Activated CD4-positive, alpha-beta T cell treated with anti-CD3 and anti-CD28 coated beads for 48 hours (primary cell): ENCODE measurements around the gene DLGAP1.

Source experiments
- DNase-seq: peaks from one replicate; pipeline ENCODE4 v3.0.0-alpha.2; 2020

DLGAP1 gene

GRCh38 chr18:3799515-3799914 is 655.6 kb downstream of the DLGAP1 start:
- DNase-seq = no peak

DNA sequence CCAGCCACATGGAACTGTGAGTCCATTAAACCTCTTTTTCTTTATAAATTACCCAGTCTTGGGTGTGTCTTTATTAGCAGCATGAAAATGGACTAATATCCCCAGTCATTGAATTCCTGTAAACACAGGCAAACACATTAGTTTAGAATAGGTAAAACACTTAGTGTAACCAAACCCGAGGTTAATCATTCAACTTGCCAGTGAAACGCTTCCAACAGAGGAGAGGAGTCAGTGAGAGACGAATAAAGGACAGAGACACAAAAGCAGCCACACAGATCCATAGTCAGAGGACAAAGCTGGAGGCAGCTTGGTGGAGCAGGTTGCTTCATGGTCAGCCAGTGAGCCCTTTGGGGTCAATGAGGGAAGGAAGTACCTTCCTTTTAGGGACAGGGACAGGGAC is 657.1 kb downstream of the DLGAP1 start:
- no peak for DNase-seq

DNA sequence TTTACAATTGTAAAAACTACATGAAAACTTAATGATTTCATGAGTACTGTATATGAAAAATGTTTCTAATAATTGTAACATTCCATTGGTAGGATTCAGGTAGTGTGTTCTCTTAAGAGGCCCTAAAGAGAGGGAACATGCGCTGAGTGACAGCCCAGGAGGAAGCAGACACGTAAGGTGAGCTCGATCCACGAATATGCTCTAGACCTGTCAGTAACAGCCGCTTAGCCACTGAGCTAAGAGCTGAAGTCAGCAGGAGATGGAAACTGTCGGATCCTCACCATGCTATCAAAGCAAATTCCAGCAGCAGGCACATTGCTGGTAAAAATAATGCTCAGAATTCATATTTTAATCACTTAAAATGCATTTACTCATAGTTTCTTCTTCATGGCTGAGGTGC is 658.7 kb downstream of the DLGAP1 start:
- no peak for DNase-seq

DNA sequence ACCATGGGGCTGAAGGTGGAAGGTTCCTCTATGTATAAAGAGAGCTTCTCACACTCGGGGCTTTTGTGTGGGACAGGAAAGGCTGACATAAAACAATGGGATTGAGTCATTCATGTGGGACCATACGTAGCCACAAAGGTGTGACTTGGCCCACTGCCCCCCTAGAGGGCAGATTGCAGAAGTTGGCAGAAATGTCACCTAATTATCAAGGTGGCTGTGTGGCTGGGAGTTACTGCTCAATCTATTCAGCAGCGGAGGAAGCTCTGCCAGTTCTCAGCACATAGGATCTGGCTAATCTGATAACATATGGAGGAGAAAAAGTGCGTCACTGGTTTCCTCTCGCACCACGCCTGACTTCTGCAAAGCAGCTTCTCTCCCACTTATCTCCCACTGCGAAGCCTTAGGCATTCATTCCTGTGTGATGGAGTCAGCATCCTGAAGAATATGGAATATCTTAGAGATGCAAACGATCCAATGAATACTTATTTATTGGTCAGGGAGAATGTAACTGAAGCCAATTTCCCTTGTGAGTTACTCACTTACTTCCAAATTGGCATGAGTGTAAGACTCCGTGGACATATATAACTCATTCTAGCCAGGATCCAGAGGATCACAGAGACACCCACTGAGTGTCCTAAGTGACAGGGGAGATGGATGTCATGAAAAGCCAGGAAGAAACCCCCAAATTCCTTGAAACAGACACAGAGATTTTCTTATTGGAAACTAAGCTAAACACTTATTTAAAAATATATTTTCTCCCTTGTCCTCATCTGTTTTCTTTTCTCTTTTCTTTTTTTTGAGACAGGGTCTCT is 660.4 kb downstream of the DLGAP1 start:
- DNase-seq = peak; percentile 5

- no peak for DNase-seq
Measured at GRCh38 chr18:3793545-3793944, 661.6 kb downstream of the DLGAP1 start.

DNA sequence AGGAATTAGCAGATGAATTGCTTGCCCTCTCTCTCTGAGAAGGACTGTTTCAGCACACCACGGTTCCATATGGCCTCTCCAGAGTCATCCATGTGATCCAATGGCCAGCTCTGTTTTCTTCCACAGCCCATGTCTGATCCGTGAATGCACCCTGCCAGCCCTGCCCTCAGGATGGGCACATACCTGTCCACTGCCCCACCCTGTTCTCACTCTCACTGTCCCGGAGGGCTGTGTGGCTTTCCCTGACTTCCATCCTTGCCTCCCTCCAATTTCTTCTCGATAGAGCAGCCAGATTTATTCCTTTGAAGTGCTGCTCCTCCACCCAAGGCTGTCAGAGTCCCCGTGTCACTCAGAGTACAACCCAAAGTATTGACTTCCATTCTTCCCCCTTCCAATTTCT is 662.0 kb downstream of the DLGAP1 start:
- DNase-seq = no peak

GRCh38 chr18:3792711-3793110 is 662.4 kb downstream of the DLGAP1 start:
- DNase-seq = no peak

DNA sequence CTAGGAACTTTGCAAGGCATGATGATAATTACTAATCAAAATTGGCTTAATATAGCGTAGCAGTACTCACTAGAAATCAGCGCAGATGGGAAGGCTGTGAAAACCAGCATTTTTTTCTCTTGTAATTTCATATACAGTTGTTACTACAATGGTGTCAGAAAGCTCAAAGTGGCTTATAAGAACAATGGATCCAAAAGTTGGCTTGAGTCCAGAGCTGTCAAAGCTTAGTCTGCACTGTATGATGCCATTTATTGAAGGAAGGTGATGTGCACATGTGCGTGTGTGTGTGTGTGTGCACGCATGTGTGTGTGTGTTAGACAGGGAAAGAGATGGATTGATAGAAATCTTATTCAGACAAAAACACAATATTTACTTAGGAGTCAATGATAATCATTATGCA is 663.9 kb downstream of the DLGAP1 start:
- no peak for DNase-seq

GRCh38 chr18:3790703-3791102 is 664.4 kb downstream of the DLGAP1 start:
- DNase-seq = no peak

GRCh38 chr18:3789525-3789924 is 665.6 kb downstream of the DLGAP1 start:
- DNase-seq = no peak

DNA sequence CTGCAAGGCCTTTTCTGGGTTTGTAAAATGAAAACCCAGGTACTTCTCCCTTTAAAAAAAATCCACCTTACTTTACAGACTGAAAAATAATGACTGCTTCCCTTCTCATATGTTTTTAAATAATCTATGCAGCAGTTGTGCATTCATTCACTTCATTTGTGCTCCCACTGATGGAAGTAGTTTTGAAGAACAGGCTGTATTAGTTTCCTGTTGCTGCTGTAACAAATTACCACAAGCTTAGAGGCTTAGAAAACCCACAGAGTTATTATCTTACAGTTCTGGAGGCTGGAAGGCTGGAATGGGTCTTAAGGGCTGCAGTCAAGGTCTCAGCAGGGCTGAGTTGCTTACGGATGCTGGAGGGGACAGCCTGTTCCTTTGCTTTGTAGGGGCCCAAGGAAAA is 670.2 kb downstream of the DLGAP1 start:
- no peak for DNase-seq

DNA sequence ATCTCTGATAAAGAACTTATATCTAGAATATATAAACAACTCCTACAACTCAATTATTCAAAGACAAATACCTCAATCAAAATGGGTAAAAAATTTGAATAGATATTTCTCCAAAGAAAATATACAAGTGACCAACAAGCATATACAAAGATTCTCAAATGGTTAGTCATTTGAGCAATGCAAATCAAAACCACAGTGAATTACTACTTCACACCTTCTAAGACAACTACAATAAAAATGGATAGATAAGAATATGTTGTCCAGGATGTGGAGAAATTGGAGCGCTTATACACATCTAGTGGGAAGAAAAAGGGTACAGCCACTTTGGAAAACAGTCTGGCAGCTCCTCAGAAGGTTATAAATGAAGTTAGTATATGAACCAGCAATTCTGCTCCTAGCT is 672.2 kb downstream of the DLGAP1 start:
- no peak for DNase-seq

GRCh38 chr18:3777719-3778118 is 677.4 kb downstream of the DLGAP1 start:
- DNase-seq = no peak

DNA sequence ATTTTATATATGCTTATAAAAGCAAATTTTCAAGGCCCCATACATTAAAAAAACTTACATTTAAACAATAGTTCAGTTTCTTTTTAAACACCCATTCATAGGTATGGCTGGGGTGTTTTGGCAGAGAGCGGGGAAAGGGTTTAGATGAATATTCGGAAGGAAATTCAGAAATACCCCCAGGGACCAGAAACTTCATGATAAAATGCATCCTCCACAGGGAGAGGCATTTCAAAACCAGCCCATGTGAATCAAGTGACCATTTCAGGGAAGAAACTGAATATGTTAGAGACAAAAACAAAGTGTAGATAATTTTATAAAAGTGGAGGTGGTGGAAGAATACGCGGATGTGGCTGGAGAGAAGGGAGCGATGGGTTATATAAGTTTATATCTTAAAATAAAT is 678.0 kb downstream of the DLGAP1 start:
- DNase-seq = no peak

- no peak for DNase-seq
Measured at GRCh38 chr18:3775996-3776395, 679.1 kb downstream of the DLGAP1 start.

DNA sequence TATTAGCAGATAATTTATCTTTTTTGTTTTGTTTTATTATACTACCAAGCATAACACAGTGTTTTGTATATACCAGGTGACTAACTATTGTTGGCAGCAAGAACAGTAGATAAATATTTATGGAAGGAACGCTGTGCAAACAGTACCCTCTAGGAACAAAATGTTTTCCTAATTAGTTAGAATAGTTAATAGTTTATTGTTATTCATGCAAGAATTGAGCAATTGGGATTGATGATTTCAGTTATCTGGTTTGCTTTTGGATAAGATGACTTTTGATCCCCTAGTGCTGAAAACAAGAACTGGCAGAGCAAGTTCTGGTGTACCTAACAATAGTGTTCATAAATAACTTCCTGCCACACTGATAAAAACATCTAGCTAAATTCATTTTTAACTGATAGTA is 681.8 kb downstream of the DLGAP1 start:
- DNase-seq = no peak

GRCh38 chr18:3771121-3771971 is 683.8 kb downstream of the DLGAP1 start:
- peak; percentile 89 for DNase-seq

GRCh38 chr18:3761266-3761665 is 693.8 kb downstream of the DLGAP1 start:
- DNase-seq = no peak

DNA sequence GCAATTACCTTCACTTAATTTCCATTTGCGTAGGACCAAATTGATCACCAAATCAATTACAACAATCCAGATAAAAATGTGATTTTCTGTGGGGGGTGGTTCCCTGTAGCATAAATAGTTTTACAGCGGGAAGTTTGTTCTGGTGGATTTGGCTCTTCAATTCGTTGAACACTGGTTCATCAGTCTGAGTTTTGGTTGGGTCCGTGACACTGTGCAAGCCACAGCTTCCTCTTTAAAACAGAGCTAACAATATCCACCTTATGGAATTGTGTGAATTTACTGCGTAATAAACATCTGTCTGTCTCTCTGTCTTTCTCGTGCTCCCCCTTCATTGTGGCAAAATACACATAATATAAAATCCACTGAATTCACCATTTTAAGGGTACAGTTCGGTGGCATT is 694.4 kb downstream of the DLGAP1 start:
- no peak for DNase-seq

DNA sequence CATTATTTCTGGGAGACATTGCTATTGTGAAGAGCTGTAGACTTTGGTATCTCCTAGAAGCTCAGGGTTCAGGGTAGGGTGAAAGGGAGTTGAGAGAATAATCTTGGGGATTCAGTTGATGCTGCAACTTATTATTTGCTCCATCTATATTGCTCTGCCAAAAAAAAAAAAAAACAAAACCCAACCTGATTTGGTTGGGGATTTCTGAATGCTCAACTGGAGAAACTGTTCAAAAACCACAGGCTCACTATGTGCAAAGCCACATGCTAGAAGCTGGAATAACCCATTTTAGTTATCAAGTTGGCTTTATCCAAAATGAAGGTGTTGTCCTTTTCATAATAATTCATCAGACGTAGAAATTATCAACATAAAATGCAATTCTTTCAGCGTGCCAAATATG is 696.0 kb downstream of the DLGAP1 start:
- no peak for DNase-seq

DNA sequence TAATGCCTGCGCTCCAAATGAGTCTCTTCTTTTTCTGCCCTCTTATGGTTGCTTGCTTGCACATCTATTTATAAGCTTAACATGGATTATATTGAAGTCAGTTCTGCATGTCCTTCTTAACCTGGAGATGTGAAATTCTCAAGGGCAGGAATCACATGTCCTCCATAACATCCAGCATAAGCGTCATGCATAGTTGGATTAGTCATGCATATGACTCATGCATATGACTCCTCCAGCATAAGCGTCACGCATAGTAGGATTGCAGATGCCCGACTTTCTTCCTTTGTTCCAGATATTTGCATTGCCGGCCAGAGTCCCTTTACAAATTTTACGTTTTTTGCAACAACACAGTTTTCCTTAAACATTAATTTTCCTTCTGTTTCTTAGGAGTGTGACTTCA is 696.6 kb downstream of the DLGAP1 start:
- no peak for DNase-seq

GRCh38 chr18:3757361-3757760 is 697.7 kb downstream of the DLGAP1 start:
- no peak for DNase-seq

GRCh38 chr18:3753106-3753505 is 702.0 kb downstream of the DLGAP1 start:
- no peak for DNase-seq

DNA sequence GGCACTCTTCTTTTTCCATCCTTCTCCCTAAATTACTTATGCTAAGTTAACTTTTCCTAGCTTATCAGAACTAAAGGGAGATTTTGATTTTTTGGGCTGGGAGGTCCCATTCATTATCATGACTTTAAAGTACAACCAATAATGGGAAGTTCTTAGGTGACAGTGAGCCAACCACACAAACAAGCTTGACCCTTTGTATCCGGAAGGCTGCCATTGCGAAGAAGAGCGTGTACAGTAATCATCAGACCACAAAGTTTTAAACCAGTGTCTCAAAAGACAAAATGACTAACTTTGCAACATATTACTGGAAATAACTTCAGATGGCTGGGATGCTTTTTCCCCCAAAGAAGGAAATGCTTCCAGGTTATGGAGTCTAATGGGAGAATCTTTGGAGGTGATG is 707.0 kb downstream of the DLGAP1 start:
- DNase-seq = no peak
